HG03196 (cell line): ENCODE results near the gene CCR3.

Source experiments
- ATAC-seq: cut with Tn5 transposase; IDR thresholded peaks from one replicate; pipeline ENCODE4 v1.9.1; 2021; ENCODE audit not compliant: unreplicated experiment

The CCR3 gene

DNA sequence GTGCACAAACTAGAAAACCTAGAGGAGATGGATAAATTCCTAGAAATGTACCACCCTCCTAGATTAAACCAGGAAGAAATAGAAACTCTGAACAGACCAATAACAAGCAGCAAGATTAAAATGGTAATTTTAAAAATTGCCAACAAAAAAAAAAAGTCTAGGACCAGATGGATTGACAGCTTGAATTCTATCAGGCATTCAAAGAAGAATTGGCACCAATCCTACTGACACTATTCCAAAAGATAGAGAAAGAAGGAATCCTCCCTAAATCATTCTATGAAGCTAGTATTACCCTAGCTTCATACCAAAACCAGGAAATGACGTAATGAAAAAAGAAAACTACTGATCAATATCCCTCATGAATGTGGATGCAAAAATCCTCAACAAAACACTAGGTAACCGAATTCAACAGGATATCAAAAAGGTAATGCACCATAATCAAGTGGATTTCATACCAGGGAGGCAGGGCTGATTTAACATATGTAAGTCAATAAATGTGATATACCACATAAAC lies 24.0 kb upstream of the CCR3 start:
- ATAC-seq, result no peak

GRCh38 chr3:46221391-46221790 lies 20.9 kb upstream of the CCR3 start:
- ATAC-seq, result no peak

DNA sequence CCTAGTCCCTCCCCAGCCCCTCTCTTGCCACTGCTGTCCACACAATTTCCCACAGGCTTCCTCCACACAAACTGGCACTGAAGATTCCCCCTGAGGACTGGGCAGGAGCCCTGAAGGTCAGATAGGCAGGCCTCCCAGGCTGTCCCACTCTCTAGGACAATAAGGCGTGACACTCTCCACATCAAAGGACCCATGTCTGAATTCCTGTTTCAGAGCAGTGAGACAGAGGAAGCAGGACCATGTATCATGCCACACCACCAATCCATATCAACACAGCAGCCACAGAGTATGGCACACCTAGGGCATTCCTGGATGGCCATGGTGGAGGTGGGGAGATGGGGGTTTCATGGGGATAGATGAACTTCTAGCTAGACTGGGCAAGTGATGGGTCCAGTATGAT lies 20.3 kb upstream of the CCR3 start:
- no peak for ATAC-seq

GRCh38 chr3:46222435-46223161 lies 19.7 kb upstream of the CCR3 start:
- no peak for ATAC-seq

GRCh38 chr3:46228260-46229242 lies 13.7 kb upstream of the CCR3 start:
- no peak for ATAC-seq

GRCh38 chr3:46231323-46231722 lies 10.9 kb upstream of the CCR3 start:
- ATAC-seq, result no peak

- no peak for ATAC-seq
These were observed 9.1 kb upstream of the CCR3 start for GRCh38 chr3:46233194-46233593.

GRCh38 chr3:46235425-46235824 lies 6.8 kb upstream of the CCR3 start:
- ATAC-seq, result no peak

DNA sequence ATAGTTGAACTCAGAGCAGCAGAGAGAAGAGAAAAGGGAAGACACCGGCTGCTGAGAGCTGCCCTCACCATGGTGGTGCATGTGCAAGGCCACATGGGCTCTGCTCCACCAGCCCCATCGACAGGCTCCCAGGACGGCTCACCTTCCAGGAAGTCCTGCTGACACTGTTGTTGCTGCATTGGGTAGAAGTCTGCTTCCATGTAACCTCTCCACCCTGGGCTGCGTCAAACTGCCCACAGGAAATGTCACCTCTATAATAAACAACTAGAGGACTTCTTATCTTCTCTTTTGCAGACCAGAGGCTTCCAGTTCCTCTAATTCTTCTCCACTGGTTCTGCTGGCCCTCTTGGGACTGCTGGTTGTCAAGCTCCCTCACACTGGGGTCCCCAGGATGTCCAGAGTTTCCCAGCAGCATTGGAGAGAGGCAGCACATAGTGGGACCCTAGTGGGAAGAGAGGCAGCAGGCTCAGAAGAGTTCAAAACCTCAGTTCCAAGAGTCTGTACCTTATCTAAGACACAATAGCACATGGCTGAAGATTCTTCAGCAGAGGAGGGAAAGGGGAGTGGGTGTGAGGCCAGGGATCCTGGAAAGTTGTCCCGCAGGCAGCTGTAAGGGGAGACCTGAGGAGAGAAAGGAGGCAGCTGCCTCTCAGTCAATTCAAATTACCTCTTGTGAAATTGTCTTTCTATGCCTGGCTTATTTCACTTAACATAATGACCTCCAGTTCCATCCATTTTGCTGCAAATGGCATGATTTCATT lies 5.8 kb upstream of the CCR3 start:
- ATAC-seq, result no peak

- ATAC-seq, result no peak
These were observed 3.9 kb upstream of the CCR3 start for GRCh38 chr3:46238386-46238785.

DNA sequence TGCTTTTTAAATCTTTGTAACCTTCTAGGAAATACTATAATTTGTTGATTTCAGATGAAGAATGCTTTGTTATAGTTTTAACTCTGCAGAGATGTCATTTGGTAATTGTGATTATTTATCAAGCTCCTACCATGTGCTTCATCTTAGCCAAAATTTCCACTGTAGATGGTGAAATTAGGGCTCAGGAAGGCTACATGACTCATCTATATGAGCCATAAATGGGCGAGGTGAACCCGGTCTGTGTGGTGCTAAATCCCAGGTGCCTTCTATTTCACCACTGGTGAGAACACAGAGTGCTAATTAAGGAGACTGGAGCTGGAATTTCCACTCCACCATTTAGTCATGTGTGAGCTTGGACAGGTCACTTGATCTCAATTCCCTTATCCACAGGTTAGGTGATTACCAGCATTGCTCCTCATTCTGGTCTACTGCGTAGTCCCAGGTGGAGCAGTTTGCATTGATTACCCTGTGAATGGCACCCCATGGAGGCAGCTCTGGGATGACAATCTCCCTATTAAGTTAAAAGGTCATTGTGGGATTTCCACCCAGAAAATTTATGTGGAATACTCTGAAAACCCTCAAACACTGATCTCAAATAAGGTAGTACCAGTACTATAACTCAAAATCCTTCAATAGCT lies 2.8 kb upstream of the CCR3 start:
- no peak for ATAC-seq

DNA sequence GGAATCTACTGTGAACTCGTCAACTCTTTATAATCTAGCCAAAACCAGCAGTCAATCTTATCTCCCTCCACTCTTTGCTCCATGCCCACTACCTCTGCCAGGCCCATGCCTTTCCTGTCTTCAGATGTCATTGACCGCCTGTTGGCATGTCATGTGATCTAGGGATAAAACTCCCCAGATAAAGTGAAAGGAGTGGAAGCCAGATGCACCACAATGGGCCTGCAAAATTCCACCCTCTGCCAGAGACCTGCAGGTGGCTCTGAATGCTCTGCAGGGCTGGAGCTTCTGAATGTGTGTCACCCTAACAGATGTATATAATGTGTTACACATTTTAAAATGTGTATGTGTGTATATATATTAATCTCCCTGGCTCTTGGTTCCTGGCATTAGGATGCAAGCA lies 2.3 kb upstream of the CCR3 start:
- ATAC-seq, result no peak

DNA sequence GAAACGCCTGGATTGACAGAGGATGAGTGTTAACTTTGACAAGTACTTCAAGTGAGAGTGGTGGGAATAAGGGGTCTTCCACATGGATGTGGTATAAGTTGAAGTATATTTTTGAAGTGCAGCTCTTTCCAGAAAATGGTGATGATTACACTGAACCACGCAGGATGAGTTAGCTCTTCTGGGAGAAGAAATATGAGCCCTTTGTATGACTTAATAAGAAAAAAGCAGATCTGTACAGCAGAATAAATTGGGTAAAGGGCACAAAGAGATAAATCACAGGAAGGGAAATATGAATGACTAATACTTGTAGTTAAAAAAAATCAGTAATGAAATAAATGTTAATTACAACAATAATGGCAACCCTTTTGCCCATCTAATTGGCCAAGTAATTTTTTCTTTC lies 1.3 kb downstream of the CCR3 start:
- no peak for ATAC-seq

GRCh38 chr3:46245146-46245545 lies 2.9 kb downstream of the CCR3 start:
- no peak for ATAC-seq

DNA sequence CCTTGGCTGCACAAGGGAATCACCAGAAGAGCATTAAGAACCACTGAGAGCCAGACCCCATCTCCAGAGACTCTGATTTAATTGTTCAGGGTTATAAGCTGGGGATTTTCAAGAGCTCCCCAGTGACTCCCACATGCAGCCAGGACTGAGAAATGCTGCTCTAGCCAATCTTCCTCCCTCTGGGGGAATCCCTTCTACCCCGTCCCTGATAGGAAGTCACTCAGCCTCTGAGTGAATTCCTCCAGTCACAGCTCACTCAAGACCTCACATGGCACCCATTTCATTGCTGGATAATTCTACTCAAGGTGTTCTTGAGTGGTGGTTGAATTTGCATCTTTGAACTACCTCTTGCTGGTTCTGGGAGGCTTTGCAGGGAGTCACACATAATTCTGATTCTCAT lies 10.7 kb downstream of the CCR3 start:
- no peak for ATAC-seq

GRCh38 chr3:46258525-46258924 lies 16.3 kb downstream of the CCR3 start:
- ATAC-seq, result no peak

GRCh38 chr3:46261926-46262594 lies 19.8 kb downstream of the CCR3 start:
- no peak for ATAC-seq

DNA sequence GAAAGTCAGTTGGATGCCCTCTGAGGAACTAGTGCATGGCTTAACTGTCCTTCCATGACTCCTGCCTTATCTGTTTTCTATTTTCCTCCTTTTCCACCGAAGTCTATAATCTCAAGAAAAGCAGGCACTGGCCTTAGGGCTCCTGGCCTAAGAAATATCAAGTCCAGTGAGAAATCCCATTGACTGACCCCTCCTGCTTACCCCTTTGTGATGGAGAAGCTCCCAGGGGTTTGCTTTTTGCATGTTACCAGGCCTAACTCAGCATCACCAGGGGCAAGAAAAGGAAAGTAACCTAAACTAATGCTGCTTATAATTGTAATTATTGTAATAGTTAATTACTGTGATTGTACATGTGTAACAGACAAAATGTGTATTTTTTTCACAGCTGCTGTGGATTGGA lies 21.7 kb downstream of the CCR3 start:
- ATAC-seq, result no peak

DNA sequence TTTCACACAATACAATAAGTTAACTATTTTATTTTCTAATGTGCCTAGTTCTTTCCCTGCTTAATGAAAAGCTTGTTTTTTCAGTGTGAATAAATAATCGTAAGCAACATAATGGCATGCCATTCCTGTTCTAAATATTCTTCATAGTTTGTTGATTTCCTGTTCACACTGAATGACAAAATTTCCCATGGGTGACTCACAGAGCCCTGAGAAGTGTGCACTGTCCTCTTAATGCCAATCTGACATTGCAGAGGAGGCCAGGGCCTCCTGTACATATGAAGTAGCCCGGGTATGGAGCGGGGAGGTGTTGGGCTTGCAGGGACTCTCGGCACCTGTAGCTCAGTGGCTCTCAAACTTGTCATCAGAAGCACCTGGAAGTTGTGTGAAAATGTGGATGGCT lies 24.3 kb downstream of the CCR3 start:
- ATAC-seq, result no peak

- no peak for ATAC-seq
These were observed 27.3 kb downstream of the CCR3 start for GRCh38 chr3:46269556-46269955.
